DMS53 (cell line): ENCODE results near the gene LAMA5.

Source experiments
- DNase-seq: peaks from one replicate; lab custom pipeline; 2025; lab: John Stamatoyannopoulos, UW

Gene LAMA5

DNA sequence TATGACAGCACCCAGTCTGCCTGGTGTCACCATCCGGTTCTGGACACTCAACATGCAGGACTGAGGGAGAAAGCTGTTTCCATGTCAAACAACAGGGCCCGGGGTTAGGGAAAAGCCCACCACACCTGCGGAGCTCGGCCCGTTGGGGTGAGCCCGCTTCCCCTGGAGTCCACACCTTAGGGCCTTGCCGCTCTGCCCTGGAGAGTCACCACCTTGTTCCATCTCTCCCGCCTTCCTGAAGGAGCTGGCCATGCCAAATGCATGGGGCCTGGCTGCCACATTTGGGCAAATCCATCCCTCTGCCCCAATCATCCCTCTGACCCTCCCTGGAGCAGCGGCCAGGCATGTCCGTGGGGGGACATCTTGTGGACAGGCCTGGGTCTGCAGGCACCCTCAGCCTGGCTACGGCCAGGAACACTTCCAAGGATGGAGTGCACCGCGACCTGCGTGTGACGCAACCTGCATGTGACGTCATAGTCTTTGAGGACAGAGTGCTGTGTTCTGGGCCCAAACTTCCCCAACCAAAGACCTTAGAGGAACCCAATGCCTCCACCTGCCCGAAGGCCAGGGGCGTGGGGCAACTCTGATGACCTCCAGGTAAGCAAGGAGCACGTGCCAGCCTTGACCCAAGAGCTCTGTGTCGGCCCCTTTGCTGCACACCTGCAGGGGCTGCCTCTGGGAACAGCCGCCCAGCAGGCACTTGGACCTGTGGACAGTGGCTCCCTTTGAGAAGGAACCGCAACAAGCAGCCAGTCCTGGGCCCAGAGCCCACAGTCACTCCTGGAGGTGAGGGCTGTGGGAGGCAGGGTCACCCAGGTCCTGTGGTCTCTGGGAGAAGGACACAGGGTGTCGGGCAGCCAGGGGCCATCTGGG lies 38.2 kb upstream of the LAMA5 start:
- DNase-seq = peak; percentile 50

DNA sequence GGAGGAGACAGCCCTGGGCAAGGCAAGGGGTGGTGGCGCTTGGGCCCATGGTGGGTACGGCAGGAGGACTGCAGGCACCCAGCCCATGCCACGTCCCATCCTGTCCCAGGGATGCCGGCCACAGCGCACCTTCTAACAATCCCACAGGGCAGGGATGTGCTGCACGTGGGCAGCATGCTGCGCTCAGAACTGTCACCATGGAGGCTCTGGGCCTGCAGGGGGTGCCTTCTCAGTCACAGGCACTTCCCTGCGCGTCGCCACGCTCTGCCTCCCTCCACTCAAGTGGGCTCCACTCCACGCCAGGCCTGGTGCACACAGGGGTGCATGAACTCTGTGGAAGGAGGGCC lies 37.6 kb upstream of the LAMA5 start:
- no peak for DNase-seq

DNA sequence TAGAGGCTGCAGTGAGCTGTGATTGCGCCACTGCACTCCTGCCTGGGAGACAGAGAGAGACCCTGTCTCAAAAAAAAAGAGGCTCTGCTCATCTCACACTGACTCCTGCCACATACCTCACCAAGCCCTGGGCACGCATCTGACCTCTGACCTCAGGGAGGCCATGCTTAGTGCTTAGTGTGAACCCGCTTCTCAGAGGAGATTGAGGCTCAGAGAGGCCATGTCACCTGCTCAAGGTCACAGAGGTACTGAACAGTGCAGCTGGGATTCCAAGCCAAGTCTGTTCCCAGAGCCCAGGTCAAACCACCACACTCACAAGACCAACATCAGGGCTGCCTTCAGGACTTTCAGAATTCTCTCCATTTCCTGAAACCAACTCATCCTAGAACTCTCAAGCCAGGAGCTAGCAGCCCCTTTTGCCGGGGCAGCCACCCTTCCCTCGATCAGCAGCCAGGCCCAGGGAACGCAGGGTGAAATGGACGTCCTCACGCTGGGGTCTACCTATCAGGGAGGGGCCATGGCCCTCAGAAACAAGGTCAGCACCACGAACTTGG lies 37.1 kb upstream of the LAMA5 start:
- DNase-seq = no peak

DNA sequence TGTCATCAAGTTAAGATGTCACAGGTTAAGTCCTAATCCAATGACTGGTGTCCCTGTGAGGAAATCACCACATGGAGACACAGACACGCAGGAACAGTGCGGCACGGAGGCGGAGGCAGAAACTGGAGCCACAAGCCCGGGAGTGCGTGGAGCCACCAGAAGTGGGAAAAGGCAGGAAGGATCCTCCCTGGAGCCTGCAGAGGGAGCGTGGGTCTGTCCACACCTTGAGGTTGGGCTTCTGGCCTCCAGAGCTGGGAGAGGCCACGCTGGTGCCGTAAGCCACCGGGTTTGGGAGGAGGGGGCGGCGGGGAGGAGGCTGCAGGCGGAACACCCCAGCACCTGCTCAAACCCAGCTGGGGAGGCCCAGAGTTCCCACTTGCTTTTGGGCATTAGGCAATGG lies 36.2 kb upstream of the LAMA5 start:
- no peak for DNase-seq

DNA sequence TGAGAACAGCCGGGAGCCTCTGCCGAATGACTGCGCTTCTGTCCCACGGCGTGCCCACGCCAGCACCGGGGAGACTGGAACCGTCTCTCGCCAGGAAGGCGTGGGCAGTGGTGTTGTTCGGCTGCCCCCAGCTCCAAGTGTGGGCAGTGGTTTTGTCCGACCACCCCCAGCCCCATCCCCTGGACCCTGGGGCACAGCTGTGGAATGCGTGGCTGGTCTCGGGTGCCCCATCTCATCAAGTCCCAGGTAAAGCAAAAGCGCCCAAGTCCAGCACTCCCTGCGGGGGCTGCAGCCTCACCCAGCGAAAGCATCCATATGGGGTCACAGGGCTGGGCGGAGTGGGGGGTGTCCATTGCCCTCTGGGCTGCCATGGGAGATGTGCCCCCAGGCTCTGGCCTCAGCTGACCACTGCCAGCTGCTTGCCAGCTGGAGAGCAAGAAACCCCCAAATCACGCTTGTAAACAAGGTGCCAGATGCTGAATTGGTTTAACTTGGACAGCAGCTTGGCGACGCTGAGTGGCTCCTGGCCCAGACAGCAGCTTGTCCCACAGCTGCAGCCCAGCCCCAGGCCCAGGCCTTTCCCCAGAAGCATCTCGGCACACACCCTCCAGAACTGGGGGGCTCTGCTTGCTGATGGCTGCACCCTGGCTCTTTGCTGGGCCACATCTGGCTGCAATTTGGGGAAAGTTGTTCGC lies 35.5 kb upstream of the LAMA5 start:
- DNase-seq = no peak

DNA sequence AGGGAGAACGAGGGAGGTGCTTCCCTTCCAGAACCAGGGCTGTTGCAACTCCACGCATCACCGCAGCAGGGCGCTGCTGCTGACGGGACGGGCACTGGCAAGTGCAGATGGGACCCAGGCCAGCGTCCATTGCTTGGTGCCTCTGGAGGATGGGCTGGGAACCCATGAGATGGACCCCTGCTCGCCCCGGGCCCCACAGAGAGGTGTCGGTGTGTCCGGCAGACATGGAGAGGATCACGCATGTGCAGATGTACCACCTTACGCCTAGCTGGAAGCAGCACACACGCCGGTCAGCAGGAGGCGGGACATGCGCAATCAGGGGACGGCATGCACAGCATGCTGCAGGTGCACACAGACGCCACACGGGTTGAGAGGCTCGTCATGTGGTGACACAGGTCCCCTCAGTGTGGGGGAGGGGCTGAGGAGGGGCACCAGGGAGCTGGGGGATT lies 34.2 kb upstream of the LAMA5 start:
- no peak for DNase-seq

DNA sequence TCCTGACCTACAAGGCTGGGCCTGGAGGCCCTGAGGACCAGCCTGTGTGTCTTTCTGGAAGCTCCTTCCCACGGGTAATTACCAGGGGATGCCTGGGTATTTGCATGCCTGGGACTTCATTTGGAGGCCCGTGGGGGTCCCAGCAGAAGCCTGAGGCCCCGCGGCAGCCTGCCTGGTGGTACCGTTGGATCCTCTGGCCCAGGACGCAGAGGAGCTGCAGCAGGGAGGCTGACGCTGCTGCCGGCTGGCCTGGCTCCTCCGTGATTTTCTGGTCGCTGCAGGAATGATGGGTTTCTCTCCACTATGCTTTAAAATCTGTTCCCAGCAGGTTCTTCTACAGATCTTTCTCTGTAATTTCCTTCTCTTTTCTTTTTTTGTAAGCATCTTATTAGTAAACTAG lies 33.4 kb upstream of the LAMA5 start:
- no peak for DNase-seq

DNA sequence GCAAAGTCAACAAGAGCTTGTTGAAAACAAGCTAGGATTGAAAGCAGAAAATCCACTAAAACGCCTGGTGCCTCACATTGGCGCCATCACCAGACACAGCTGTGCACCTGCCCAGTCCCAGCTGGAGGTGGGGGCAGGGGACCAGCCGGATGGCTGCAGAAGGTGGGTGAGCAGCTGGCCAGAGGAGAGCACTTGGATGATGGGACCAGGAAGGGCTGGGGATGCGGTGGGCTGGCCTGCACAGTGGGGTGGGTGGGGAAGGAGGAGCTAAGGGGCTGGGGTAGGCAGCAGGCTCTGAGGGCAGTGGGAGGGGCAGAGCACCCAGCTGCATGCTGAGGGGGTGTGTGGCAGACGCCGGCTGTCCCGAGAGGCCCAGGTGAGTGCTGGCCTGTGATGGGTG lies 32.9 kb upstream of the LAMA5 start:
- DNase-seq = peak; percentile 89

DNA sequence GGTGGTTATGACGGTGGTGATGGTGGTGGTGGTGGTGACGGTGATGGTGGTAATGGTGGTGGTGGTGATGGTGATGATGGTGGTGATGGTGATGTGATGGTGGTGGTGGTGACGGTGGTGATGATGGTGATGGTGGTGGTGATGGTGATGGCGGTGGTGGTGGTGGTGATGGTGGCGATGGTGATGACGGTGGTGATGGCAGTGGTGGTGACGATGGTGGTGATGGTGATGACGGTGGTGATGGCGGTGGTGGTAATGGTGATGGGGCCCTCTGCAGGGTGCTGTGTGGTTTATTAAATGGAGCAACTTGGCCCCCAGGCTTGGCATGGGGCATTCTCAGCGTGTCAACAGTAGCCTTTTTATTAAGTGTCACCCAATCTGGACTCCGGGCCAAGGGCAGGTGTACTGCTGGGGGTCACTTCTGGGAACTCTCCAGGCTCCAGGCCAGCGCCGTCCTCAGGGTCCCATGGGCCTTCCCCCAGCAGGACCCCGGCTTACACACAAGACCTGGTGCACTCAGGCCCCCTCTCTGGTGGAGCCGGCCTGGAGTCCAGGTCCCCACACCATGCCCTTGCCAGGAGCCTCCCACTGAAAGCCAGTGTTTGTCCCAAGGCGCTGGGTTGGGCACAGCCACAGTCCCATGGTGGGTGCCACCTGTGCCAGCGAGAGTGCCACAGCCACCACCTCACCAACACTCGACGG lies 31.2 kb upstream of the LAMA5 start:
- no peak for DNase-seq

DNA sequence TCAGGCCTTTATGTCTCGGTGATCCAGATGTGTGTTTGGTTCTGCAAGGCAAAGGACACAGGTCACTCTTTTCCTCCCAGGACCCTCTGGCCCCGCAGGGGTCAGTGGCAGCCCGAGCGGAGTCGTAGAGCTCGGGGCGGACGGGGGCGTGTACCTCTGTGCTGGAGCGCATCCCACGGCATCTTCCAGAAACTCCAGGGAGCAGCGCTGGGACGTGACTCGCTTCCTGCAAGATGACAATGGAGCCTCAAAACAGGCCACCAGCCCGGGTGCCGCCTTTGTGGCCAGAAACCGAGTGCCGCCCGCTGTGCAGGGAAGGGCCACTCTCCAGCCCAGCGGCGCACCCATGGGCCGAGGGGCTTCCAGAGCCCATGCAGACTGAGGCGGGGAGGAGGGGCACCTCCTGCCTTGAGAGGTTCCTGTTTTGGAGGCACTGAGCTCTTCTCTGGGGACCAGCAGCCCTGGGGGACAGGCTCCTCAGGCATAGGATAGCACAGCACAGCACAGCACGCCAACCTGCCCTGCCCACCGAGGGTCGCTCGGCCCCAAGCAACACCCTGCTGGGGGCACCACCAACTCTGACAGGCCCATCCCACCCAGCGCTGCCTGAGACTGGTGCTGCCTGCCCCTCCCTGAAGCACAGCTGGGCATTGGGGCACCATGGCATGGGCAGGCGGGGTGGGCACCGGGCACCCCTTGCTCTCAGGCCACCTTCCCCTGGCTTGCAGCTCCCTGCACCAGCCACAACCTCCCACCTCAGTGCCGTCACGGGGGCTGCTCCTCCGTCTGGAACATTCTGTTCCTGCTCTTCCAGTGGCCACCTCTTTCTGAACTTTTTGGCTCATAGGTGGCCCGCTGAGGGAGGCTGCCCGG lies 29.5 kb upstream of the LAMA5 start:
- no peak for DNase-seq

DNA sequence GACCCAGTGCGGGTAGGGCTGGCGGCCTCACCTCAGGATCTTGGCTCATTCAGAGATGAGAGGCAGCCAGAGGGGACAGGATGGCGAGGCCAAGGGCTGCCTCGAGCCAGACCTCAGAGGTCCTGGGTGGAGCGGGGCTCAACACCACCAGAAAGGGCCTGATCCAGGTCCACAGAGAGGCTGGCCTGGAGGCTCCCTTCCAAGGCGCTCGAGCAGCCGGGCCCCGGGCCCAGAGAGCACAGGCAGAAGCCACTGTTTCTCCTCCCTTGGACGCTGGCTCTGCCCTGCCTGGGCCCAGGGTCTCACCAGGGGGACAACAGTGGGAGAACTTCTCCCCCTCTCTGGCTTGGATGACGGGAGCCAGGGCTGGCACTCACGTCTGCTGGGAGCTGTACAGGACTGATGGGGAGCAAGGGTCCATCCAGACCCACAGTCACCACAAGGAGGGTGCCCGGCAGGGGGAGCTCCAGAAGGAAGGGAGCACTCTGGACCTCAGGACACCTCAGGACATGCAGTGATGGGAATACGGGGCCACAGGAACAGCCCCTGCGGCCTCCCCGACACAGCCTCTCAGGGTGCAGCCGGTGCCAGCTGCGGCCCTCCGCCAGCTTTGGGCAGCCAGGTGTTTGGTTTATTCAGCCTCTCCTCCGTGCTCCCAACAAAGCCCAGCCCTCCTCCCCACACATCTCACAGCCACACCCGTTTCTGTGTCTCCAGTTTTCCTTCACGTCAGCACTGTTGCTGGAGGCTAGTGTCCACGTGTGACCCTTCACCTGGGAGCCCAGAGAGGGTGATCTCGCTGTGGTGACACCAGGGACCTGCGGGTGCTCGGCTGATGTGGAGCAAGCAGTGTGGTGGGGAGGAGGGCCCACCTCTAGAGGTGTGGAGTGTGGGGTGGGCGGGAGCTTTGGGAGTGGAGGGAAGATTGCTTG lies 28.5 kb upstream of the LAMA5 start:
- peak; percentile 60 for DNase-seq

DNA sequence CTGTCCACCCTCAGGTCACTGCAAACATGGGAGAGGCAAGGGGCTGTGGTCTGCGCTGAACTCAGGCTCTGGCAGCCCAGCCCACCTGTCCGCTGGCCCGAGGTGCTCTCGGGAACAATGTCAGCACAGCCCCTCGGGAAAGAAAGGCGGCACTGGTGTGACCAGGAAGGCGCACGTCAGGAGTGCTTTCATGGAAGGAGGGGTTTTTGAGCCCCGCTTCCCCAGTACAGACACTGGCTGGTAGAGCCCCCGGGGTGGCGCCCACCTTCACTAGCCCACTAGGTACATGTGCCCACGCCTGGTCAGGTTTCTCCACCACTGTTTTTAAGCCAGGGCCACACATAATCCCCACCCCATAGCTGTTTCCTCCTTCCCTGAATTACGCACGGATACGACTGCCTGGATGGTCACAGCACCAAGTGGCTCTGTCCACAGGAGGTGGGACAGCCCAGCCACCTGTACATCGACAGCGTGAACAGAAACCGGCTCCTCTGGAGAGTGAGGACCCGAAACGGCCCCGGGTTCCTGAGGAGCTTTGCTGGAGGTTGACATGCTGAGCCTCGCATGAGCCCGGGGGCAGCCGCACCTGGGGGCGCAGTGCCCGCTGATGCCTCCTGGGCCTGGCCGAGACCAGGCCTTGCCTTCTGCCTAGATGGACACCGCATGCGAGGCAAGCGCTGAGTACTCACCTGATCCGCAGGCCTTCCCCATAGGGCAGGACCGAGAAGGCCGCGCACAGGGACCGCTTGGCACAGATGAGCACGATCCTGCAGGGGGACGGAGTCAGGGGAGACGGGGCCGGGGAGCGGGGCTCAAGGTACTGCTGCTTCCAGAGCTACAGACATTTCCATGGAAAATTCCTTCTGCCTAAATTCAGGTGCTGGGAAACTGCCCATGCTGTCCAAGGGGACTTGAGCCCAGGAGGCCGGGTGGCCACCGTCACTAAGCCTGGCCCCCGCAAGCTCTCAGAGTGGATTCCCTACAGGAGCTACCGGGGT lies 27.4 kb upstream of the LAMA5 start:
- DNase-seq = no peak

DNA sequence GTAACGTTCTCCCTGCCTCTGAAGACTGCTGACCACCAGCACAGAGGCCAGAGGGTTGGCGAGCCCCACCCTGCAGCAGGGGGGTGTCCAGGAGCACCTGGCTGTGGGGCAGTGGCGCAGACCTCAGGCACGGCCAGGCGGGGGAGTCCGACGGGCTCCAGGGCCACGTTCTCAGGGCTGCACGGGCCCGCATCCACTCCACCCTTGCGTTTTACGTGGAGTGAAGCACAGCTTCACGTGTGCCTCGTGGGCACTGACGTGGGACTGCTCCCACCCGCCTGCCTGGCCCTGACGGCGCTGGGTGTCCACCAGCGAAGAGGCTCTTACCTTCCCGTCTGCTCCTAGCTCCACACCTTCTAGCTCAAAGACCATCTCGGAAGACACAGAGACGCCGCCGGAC lies 26.7 kb upstream of the LAMA5 start:
- DNase-seq = no peak

DNA sequence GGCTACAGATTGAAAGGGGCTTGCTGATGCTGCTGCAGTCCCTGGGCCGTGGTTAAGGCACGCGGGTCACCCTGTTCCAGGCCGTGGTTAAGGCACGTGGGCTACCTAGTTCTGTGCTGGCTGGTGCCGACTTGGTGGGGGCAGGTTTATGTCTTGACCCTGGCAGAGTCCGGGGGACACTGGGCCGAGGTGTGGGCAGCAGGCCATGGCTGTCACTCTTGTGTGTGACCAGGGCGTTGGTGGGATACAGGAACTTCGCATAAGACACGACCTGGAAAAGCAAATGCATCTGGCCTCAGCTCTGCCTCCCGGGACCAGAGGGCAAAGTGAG lies 26.2 kb upstream of the LAMA5 start:
- no peak for DNase-seq

DNA sequence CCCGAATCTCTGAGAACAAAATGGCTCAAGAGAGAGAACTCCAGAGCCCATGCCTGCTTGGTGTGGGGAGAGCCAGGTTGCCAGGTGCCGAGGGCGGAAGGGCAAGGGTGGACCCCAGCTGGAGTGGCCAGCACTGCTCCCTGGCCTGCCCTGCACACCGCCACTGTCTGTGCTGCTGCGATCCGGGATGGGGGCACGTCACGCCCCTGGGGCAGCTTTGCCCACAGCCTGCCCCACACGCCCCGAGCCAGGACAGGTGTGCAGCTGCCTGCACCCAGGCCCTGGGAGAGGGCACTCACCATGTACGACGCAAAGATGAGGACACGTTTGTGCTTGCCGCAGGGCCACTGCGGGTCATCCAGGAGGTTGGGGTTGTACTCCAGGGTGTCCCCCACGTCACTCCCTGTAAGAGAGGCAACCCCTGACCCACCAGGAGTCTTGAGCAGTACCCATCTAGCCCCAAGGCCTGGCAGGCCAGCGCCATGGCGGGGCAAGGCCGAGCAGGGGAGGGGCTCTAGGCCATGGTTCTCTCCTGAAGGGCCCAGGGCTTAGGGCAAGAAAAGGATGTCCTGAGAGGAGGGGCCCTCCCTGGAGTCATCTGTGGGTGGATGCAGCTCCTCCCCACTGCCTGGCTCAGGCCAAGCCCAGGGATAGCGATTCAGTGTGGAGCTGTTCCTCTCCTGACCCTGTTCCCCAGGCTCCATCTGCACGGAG lies 25.7 kb upstream of the LAMA5 start:
- DNase-seq = no peak

DNA sequence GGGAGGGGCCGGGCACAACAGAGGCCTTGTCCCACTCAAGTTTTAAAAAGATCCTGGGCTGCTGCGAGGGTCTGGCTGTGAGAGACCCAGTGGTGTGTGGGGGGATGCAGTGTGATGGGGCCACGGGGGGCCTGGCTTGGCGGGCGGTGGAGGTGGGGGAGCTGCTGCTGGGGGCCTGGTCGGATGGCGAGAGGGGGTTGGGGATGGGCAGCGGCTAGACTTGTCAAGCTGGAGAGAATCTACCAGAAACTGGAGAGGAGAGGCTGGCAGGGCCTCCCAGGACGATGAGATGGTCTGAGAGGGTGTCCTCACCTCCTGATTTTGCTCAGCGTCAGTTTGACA lies 24.9 kb upstream of the LAMA5 start:
- DNase-seq = no peak

DNA sequence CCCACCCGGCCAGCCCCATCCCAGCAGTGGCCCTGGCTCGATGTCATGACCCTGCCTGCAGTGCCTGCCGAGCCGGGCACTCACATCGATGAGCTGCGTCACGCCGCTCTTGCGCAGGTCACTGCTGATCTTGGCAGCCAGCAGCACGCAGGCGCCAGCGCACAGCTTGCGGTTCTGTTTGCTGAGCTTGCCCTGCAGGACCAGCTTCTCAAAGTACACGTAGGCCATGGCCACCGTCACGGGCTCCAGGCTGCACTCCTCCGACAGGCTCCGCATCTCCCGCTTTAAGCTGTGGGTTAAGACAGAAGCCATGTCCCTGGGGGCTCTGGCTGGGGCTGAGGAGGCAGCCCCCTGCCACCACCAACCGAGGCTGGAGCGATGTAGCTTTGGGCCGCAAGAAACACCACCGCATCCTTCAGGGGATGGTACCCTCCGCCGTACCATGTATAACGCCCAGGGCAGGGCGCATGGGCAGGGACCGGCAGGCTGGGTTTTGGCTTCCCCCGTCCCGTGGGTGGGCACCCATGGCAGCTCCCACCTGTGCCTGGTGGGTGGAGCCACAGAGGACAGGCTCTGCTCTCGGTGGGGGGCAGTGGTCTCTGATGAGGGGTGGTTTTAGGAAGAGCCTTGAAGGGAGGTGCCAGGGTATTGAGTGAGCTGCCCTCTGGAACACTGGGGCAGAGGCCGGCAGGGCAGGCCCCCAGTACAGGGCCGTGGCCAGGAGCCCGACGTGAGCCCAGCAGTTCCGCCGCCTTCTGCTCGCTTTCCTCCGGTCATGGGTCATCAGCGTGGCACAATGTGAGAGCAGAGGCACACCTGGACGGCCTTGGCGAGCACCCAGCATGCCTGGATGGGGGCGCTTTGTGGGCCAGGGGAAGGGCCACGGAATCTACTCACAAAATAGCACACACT lies 24.3 kb upstream of the LAMA5 start:
- peak; percentile 33 for DNase-seq
